GM12875 (cell line): ENCODE results near the gene ERC2.

ENCODE experiments used
- H3K4me3 ChIP-seq: one replicate; pipeline ENCODE4 v1.5.1; 2011; ENCODE audit warnings: low read depth, low read length, control low read depth
- TF ChIP-seq, protein P1 (sequence below): IDR thresholded peaks from 2 replicates; pipeline ENCODE4 v1.5.1; 2011; ENCODE audit warnings: low read depth, mild to moderate bottlenecking, control low read depth, inconsistent platforms, low read length, moderate library complexity, borderline replicate concordance; ENCODE audit not compliant: insufficient read depth

The ERC2 gene

DNA sequence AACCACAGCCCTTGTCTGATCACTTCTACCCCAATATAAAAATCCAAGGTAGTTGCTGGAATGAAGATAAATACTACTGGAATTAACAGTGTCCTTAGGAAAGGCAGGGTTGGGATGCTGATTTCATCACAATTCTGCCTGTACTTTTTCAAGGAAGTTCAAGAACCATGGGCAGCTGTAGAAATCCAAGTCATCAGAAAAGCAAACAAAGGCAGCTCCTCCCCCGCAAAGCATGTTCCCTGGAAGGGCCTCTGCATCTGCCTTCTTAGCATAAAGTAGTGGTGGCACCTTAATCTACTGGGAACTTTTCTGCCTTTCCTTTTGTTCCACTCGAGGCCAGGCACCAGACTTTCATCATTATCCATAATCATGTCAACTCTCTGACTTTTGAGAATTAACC is 54.4 kb downstream of the ERC2 start:
- no peak overlapping the region for H3K4me3 ChIP-seq
- TF ChIP-seq, protein P1, sequence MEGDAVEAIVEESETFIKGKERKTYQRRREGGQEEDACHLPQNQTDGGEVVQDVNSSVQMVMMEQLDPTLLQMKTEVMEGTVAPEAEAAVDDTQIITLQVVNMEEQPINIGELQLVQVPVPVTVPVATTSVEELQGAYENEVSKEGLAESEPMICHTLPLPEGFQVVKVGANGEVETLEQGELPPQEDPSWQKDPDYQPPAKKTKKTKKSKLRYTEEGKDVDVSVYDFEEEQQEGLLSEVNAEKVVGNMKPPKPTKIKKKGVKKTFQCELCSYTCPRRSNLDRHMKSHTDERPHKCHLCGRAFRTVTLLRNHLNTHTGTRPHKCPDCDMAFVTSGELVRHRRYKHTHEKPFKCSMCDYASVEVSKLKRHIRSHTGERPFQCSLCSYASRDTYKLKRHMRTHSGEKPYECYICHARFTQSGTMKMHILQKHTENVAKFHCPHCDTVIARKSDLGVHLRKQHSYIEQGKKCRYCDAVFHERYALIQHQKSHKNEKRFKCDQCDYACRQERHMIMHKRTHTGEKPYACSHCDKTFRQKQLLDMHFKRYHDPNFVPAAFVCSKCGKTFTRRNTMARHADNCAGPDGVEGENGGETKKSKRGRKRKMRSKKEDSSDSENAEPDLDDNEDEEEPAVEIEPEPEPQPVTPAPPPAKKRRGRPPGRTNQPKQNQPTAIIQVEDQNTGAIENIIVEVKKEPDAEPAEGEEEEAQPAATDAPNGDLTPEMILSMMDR = no peak

DNA sequence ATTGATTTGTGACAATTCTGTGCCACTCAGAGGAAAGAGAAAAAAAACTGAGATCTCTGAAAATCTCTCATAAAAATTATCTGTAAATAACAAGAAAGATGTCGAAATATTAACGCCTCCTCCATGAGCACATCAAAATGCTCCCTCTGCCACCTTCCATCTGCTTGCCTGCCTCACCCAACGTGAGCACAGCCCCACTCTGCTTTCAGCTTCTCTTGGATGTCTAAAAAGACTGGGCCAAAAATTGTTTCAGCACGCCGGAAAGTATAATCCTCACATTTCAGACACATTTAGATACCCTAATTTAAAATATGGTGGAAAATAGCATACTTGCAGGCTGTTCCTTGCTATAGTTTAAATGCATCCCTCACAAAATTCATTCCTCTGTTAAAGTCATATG is 57.1 kb downstream of the ERC2 start:
- H3K4me3 ChIP-seq = no peak overlapping the region
- TF ChIP-seq, protein P1 = no peak

DNA sequence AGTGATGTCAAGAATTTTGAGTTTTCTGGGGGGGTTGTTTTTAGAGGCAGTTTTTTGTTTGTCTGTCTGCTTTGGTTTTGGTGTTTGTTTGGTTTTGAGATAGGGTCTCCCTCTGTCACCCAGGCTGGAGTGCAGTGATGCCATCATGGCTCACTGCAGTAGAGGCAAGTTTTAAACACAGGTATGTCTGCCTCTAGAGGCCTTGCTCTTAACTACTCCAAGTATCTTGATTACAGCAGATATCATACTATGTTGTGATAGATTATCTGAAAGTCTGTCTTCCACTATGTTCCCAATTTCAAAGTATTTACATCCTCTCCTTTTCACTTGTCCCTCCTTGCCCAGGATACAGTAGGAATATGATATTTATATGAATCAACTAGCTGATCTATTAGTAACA is 57.7 kb downstream of the ERC2 start:
- TF ChIP-seq, protein P1 = no peak
- no peak overlapping the region for H3K4me3 ChIP-seq

DNA sequence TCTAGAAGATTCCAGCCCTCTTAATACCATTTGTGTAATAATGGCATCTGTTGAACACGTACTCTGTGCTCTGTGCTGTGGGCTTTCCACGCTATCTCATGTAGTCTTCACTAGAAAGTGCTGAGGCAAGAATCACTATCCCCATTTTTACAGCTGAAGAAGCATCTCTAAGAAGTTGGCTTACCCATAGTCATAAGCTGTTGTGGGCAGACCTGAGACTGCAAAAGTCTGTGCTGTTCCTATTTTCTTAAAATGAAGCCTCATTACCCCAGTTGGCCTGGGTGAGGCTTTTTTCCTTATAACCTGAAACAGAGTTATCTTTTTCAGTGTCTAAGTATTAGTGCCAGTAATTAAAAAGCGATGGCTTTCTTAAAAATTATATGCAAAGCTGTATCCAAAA is 58.5 kb downstream of the ERC2 start:
- TF ChIP-seq, protein P1 = no peak
- H3K4me3 ChIP-seq = no peak overlapping the region

DNA sequence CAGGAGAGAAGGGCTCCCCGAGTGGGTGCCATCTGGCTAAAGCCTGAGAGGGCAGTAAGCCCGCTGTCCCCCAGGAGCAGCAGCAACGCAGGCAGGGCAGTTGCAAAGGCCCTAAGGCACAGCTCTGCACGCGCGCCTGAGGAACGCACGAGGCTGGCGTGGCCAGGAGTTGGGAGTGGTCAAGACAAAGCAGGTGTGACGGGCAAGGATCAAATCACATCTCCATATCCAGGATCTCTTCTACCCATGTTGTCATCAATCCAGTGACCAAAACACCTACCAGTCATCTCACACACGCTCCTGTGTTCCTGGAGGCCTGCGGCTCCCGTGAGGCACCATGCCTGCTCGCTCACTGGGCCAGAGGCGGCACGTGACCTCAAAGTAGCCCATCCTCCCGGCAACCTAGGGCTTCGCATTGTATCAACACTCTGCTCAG is 59.5 kb downstream of the ERC2 start:
- TF ChIP-seq, protein P1 = no peak
- no peak overlapping the region for H3K4me3 ChIP-seq

DNA sequence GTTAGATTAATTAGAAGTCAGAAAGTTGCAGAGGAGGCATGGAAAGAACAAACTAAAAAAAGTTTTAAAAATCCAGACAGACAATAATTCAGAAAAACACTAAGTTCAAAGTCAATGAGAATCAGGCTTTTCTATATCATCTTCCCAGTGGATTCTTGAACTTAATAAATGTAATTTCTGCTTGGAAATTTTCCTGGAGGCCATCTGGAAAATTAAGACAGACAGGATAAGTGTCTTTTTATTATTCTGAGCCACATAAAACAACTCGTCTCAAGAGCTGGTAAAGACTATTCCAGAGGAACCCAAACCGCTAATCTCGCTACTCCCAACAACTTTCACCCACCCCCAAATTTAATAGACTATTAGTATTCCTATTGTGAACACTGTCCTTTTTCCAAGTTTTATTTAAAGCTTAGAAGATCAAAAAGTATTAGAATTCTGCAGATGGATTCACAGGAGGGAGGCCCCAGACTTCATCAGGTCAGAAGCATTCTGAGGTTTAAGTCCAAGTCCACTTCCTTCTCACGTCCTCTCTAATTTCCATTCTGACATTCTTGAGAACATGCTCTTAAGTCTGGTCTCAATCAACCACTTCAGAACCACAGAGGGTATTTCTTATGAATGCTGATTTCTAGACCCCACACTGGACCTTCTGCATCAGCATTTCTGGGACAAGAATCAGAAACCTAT is 61.3 kb downstream of the ERC2 start:
- H3K4me3 ChIP-seq = no peak overlapping the region
- TF ChIP-seq, protein P1 = no peak

DNA sequence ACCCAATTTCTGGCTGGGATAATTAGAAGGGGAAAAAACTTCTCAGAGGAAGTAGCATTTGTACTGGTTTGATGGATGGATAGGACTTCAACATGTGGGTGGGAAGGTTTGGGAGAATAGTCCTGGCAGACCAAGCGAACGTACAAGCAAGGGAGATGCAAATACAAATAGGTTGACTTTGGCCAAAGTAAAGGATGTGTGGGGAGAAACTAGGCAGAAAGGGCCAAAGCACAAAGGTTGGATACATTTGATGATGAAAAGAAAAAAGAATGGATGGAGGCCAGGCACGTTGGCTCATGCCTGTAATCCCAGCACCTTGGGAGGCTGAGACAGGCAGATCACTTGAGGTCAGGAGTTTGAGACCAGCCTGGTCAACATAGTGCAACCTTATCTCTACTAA is 63.4 kb downstream of the ERC2 start:
- TF ChIP-seq, protein P1 = no peak
- no peak overlapping the region for H3K4me3 ChIP-seq
